DND-41 (cell line): ENCODE measurements around the gene WDR43.

Experiments
- CTCF ChIP-seq: IDR thresholded peaks from 2 replicates; pipeline ENCODE4 v1.5.1; 2012; ENCODE audit warnings: borderline replicate concordance, low read length, moderate library complexity, mild to moderate bottlenecking; ENCODE audit not compliant: poor library complexity, severe bottlenecking; ENCODE audit errors: extremely low read depth
- EZH2 ChIP-seq: IDR thresholded peaks from 3 replicates; pipeline ENCODE4 v1.6.1; 2012; ENCODE audit warnings: borderline replicate concordance, low read depth, mild to moderate bottlenecking, moderate library complexity, low read length, inconsistent platforms; ENCODE audit not compliant: severe bottlenecking

DNA sequence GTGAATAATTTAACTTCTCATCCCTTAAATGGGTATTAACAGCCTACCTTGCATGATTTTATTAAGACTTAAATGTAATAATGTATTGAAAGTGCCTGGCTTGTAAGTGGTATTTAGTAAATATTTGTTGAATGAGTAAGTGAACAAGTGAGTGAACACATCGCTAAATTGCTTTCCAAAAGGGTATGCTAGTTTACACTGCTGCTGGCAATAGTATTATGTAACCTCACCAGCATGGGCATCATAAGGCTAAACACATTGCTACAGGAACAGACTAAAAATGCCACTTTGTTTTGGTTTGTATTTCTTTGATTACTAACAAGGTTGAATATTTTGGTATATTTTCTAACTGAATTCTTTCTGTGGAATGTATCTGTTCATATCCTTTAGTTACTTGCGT, 9.8 kb downstream of the WDR43 start:
- TF ChIP-seq EZH2: no peak
- no peak for TF ChIP-seq CTCF
